Neural cell (in vitro differentiated cells): ENCODE data around the gene RPS23. TPM values are rescaled to one million over a fixed set of nuclear protein-coding genes. Genes with fewer than 3 reads are reported as not detected.

ENCODE experiments used
- H2AFZ ChIP-seq: fragments of 200-600, 300-800 bp; sonication (generic), shearing (Covaris generic); 2 replicates; pipeline ENCODE4 v1.6.0; 2014; ENCODE audit warnings: low read depth, mild to moderate bottlenecking, antibody characterized with exemption, low read length, moderate library complexity
- H3F3A ChIP-seq: fragments of 200-600 bp; shearing (Covaris generic); 2 replicates; pipeline ENCODE4 v1.6.1; 2016; ENCODE audit warnings: mild to moderate bottlenecking, moderate library complexity, mixed read lengths, antibody characterized with exemption, low read length; ENCODE audit not compliant: insufficient read depth, poor library complexity, severe bottlenecking
- H3K27ac ChIP-seq: fragments of 200-600, 300-800 bp; sonication (generic), shearing (Covaris generic); 2 replicates; pipeline ENCODE4 v1.5.1; 2014; ENCODE audit warnings: mild to moderate bottlenecking, low read length, moderate library complexity
- H3K27me3 ChIP-seq: fragments of 300-800, 200-600 bp; sonication (generic), shearing (Covaris generic); 2 replicates; pipeline ENCODE4 v1.6.0; 2014; ENCODE audit warnings: mild to moderate bottlenecking, low read depth, low read length, moderate library complexity; ENCODE audit not compliant: insufficient read depth
- H3K36me3 ChIP-seq: fragments of 300-800, 200-600 bp; sonication (generic), shearing (Covaris generic); 2 replicates; pipeline ENCODE4 v1.5.1; 2014; ENCODE audit warnings: mild to moderate bottlenecking, antibody characterized with exemption, low read length, moderate library complexity; ENCODE audit not compliant: insufficient read depth
- H3K4me2 ChIP-seq: fragments of 300-800, 200-600 bp; sonication (generic), shearing (Covaris generic); 2 replicates; pipeline ENCODE4 v1.6.0; 2014; ENCODE audit warnings: mild to moderate bottlenecking, low read length
- H3K4me3 ChIP-seq: fragments of 300-800, 200-600 bp; sonication (generic), shearing (Covaris generic); 2 replicates; pipeline ENCODE4 v1.5.1; 2014; ENCODE audit warnings: mild to moderate bottlenecking, low read length, moderate library complexity
- H3K79me2 ChIP-seq: fragments of 200-600 bp; shearing (Covaris generic); replicated peaks from 2 replicates; pipeline ENCODE4 v1.6.0; 2014; ENCODE audit warnings: mild to moderate bottlenecking, low read length, moderate library complexity; ENCODE audit not compliant: insufficient read depth
- H3K9ac ChIP-seq: fragments of 300-800, 200-600 bp; sonication (generic), shearing (Covaris generic); 2 replicates; pipeline ENCODE4 v1.6.1; 2016; ENCODE audit warnings: mild to moderate bottlenecking, low read length, mixed read lengths
- H3K9me2 ChIP-seq: fragments of 200-600 bp; shearing (Covaris generic); 2 replicates; pipeline ENCODE4 v1.6.1; 2016; ENCODE audit warnings: mild to moderate bottlenecking, low read length, mixed read lengths; ENCODE audit not compliant: insufficient read depth
- H3K9me3 ChIP-seq: fragments of 200-600, 300-800 bp; sonication (generic), shearing (Covaris generic); 2 replicates; pipeline ENCODE4 v1.6.1; 2016; ENCODE audit warnings: mild to moderate bottlenecking, mixed run types, low read length, moderate library complexity, mixed read lengths
- H4K20me1 ChIP-seq: fragments of 200-600 bp; shearing (Covaris generic); 2 replicates; pipeline ENCODE4 v1.6.1; 2016; ENCODE audit warnings: mild to moderate bottlenecking, mixed run types; ENCODE audit not compliant: insufficient read depth
- EP300 ChIP-seq: fragments of 450-650 bp; conservative IDR thresholded peaks from 2 replicates; pipeline ENCODE4 v1.6.1; 2014; ENCODE audit warnings: antibody characterized with exemption, mild to moderate bottlenecking, moderate library complexity; ENCODE audit not compliant: poor library complexity, severe bottlenecking
- EZH2 ChIP-seq: fragments of 200-600, 300-800 bp; shearing (Covaris generic), sonication (generic); IDR thresholded peaks from 2 replicates; pipeline ENCODE4 v1.6.1; 2014; ENCODE audit warnings: antibody characterized with exemption, low read length, borderline replicate concordance, mild to moderate bottlenecking; ENCODE audit not compliant: insufficient read depth, poor library complexity, severe bottlenecking
- MXI1 ChIP-seq: fragments of 450-650 bp; conservative IDR thresholded peaks from 2 replicates; pipeline ENCODE4 v1.6.1; 2014; ENCODE audit warnings: antibody characterized with exemption, mild to moderate bottlenecking; ENCODE audit not compliant: poor library complexity, severe bottlenecking
- POLR2AphosphoS5 ChIP-seq: IDR thresholded peaks from 2 replicates; pipeline ENCODE4 v1.6.1; 2012
- RAD21 ChIP-seq: fragments of 450-650 bp; conservative IDR thresholded peaks from 2 replicates; pipeline ENCODE4 v1.6.1; 2014; ENCODE audit warnings: antibody characterized with exemption, mild to moderate bottlenecking, moderate library complexity
- SMC3 ChIP-seq: fragments of 450-650 bp; conservative IDR thresholded peaks from 2 replicates; pipeline ENCODE4 v1.6.1; 2014; ENCODE audit warnings: antibody characterized with exemption, mild to moderate bottlenecking, moderate library complexity; ENCODE audit not compliant: poor library complexity
- TAF1 ChIP-seq: IDR thresholded peaks from 2 replicates; pipeline ENCODE4 v1.6.1; 2012; ENCODE audit warnings: low read depth
- polyA plus RNA-seq: library from polyadenylated mRNA; depleted of rRNA; stranded (reverse); fragments of >200 nt; gene quantifications from 2 replicates; pipeline ENCODE4 v1.2.3, GENCODE V29; 2014
- TF ChIP-seq, protein P1 (sequence below): IDR thresholded peaks from 2 replicates; pipeline ENCODE4 v1.6.1; 2012; ENCODE audit warnings: borderline replicate concordance
- TF ChIP-seq, protein P2 (sequence below): fragments of 450-650 bp; IDR thresholded peaks from 2 replicates; pipeline ENCODE4 v1.5.1; 2014; ENCODE audit warnings: antibody characterized with exemption, mild to moderate bottlenecking, moderate library complexity; ENCODE audit not compliant: poor library complexity, severe bottlenecking

The RPS23 gene
- polyA plus RNA-seq, 1 donor from 2014 or later, result 2,396 TPM

DNA sequence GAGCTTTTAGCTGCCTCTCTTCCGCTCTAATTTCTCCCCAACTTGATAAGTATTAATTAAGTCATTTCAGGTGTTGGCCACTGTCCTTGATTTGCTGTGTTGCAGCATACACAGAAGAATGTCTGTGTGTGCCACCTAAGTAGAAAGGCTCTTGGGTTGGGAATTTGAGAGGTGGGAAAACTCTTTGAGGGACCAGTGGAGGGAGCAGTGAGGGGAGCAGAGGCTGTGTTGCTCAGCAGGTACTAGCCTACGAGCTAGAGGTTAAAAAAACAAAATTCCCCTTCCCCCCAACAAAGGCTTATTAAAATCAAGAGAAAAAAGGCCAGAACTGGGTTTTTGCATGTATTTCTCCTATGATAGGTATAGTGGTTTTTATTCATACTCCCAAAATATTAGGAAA lies 20.9 kb downstream of the RPS23 start:
- no peaks in the 10 kb centered on the region for H3K79me2 ChIP-seq
- no peak overlapping the region for H3K9ac ChIP-seq
- no peaks in the 10 kb centered on the region for H3K27me3 ChIP-seq
- TF ChIP-seq MXI1 (no peak), EP300 (no peak), TAF1 (no peak), POLR2AphosphoS5 (no peak), RAD21 (no peak)
- TF ChIP-seq, protein P1, sequence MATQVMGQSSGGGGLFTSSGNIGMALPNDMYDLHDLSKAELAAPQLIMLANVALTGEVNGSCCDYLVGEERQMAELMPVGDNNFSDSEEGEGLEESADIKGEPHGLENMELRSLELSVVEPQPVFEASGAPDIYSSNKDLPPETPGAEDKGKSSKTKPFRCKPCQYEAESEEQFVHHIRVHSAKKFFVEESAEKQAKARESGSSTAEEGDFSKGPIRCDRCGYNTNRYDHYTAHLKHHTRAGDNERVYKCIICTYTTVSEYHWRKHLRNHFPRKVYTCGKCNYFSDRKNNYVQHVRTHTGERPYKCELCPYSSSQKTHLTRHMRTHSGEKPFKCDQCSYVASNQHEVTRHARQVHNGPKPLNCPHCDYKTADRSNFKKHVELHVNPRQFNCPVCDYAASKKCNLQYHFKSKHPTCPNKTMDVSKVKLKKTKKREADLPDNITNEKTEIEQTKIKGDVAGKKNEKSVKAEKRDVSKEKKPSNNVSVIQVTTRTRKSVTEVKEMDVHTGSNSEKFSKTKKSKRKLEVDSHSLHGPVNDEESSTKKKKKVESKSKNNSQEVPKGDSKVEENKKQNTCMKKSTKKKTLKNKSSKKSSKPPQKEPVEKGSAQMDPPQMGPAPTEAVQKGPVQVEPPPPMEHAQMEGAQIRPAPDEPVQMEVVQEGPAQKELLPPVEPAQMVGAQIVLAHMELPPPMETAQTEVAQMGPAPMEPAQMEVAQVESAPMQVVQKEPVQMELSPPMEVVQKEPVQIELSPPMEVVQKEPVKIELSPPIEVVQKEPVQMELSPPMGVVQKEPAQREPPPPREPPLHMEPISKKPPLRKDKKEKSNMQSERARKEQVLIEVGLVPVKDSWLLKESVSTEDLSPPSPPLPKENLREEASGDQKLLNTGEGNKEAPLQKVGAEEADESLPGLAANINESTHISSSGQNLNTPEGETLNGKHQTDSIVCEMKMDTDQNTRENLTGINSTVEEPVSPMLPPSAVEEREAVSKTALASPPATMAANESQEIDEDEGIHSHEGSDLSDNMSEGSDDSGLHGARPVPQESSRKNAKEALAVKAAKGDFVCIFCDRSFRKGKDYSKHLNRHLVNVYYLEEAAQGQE, result no peak
- TF ChIP-seq, protein P2, sequence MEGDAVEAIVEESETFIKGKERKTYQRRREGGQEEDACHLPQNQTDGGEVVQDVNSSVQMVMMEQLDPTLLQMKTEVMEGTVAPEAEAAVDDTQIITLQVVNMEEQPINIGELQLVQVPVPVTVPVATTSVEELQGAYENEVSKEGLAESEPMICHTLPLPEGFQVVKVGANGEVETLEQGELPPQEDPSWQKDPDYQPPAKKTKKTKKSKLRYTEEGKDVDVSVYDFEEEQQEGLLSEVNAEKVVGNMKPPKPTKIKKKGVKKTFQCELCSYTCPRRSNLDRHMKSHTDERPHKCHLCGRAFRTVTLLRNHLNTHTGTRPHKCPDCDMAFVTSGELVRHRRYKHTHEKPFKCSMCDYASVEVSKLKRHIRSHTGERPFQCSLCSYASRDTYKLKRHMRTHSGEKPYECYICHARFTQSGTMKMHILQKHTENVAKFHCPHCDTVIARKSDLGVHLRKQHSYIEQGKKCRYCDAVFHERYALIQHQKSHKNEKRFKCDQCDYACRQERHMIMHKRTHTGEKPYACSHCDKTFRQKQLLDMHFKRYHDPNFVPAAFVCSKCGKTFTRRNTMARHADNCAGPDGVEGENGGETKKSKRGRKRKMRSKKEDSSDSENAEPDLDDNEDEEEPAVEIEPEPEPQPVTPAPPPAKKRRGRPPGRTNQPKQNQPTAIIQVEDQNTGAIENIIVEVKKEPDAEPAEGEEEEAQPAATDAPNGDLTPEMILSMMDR, result no peak
- no peaks in the 10 kb centered on the region for H3F3A ChIP-seq
- H3K9me2 ChIP-seq, result no peaks in the 10 kb centered on the region
- no peaks in the 10 kb centered on the region for H3K36me3 ChIP-seq
- no peak overlapping the region for H2AFZ ChIP-seq
- H4K20me1 ChIP-seq, result no peaks in the 10 kb centered on the region
- H3K27ac ChIP-seq, result no peak overlapping the region
- no peak overlapping the region for H3K4me3 ChIP-seq
- no peaks in the 10 kb centered on the region for H3K9me3 ChIP-seq
- H3K4me2 ChIP-seq, result no peak overlapping the region

DNA sequence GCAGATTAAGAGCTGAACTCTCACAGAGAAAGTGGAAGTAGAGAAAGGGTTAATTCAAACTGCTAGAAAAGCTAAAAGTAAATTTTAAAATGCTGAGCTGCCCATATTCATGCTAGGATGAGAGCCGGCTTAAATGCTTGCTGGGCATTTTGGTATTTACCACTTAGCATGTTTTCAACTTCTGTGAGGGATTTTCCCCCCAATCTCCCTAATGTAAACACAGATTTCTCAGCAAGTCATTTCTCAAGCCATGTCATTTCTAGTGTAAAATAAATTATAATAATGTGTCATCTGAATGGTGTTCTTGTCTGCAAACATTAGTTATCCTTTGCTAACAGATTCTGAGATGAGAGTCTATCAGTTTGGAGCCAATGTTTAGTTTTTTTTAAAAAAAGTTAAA lies 22.3 kb downstream of the RPS23 start:
- Histone ChIP-seq H4K20me1 (no peaks in the 10 kb centered on the region), H3K27ac (no peak overlapping the region), H3K9ac (no peak overlapping the region), H3K79me2 (no peaks in the 10 kb centered on the region), H3K27me3 (no peaks in the 10 kb centered on the region), H3F3A (no peaks in the 10 kb centered on the region), H3K36me3 (no peaks in the 10 kb centered on the region), H3K4me3 (no peak overlapping the region), H3K4me2 (no peak overlapping the region), H2AFZ (no peak overlapping the region), H3K9me3 (no peaks in the 10 kb centered on the region), H3K9me2 (no peaks in the 10 kb centered on the region)
- no peak for TF ChIP-seq SMC3
- no peak for TF ChIP-seq MXI1
- TF ChIP-seq, protein P2, result no peak
- no peak for TF ChIP-seq TAF1
- TF ChIP-seq RAD21, result no peak
- TF ChIP-seq POLR2AphosphoS5, result no peak
- TF ChIP-seq EZH2, result no peak
- TF ChIP-seq, protein P1, result no peak
- TF ChIP-seq EP300, result no peak
